DOHH2 (cell line): ENCODE results near the gene CLCN7.

ENCODE experiments used
- H3F3A ChIP-seq: fragments of 200-600 bp; sonication (generic), shearing (Covaris generic); 2 replicates; pipeline ENCODE4 v1.6.0; 2016; ENCODE audit warnings: antibody characterized with exemption, mild to moderate bottlenecking; ENCODE audit not compliant: control insufficient read depth, insufficient read depth
- H3K27ac ChIP-seq: fragments of 200-600 bp; sonication (generic); 2 replicates; pipeline ENCODE4 v1.5.1; 2014; ENCODE audit warnings: low read depth, mild to moderate bottlenecking, low read length, moderate library complexity
- H3K27me3 ChIP-seq: fragments of 200-600 bp; sonication (generic); 2 replicates; pipeline ENCODE4 v1.6.1; 2014; ENCODE audit warnings: mild to moderate bottlenecking, low read length, mixed read lengths; ENCODE audit not compliant: control insufficient read depth
- H3K36me3 ChIP-seq: fragments of 200-600 bp; sonication (generic); 2 replicates; pipeline ENCODE4 v1.6.1; 2014; ENCODE audit warnings: mild to moderate bottlenecking, low read length, moderate library complexity, mixed read lengths; ENCODE audit not compliant: control insufficient read depth
- H3K4me1 ChIP-seq: fragments of 200-600 bp; sonication (generic); 2 replicates; pipeline ENCODE4 v1.6.1; 2014; ENCODE audit warnings: mild to moderate bottlenecking, low read length, mixed read lengths; ENCODE audit not compliant: control insufficient read depth
- H3K4me2 ChIP-seq: fragments of 200-600 bp; sonication (generic); 2 replicates; pipeline ENCODE4 v1.6.0; 2014; ENCODE audit warnings: mild to moderate bottlenecking, low read length, moderate library complexity
- H3K4me3 ChIP-seq: fragments of 200-600 bp; sonication (generic); 2 replicates; pipeline ENCODE4 v1.5.1; 2014; ENCODE audit warnings: mild to moderate bottlenecking, low read length, mixed read lengths
- H3K79me2 ChIP-seq: fragments of 200-600 bp; sonication (generic); 2 replicates; pipeline ENCODE4 v1.6.1; 2014; ENCODE audit warnings: mild to moderate bottlenecking, low read length, mixed read lengths; ENCODE audit not compliant: control insufficient read depth
- H3K9me2 ChIP-seq: fragments of 200-600 bp; sonication (generic); replicated peaks from 2 replicates; pipeline ENCODE4 v1.6.1; 2014; ENCODE audit warnings: mild to moderate bottlenecking, low read length, mixed read lengths; ENCODE audit not compliant: control insufficient read depth
- H3K9me3 ChIP-seq: fragments of 200-600 bp; sonication (generic); 2 replicates; pipeline ENCODE4 v1.6.1; 2014; ENCODE audit warnings: antibody characterized with exemption, low read length, mixed read lengths; ENCODE audit not compliant: control insufficient read depth, insufficient read depth
- H4K20me1 ChIP-seq: fragments of 200-600 bp; sonication (generic); 2 replicates; pipeline ENCODE4 v1.6.0; 2014; ENCODE audit warnings: low read depth, mild to moderate bottlenecking, antibody characterized with exemption, low read length, moderate library complexity; ENCODE audit not compliant: control insufficient read depth, insufficient read depth
- EZH2phosphoT487 ChIP-seq: fragments of 200-600 bp; sonication (generic); IDR thresholded peaks from 2 replicates; pipeline ENCODE4 v1.6.1; 2017; ENCODE audit warnings: borderline replicate concordance, mild to moderate bottlenecking, antibody characterized with exemption, low read length, moderate library complexity, mixed read lengths
- TF ChIP-seq, protein P1 (sequence below): fragments of 200-600 bp; sonication (generic); IDR thresholded peaks from one replicate; pipeline ENCODE4 v1.5.1; 2014; ENCODE audit warnings: antibody characterized with exemption, mild to moderate bottlenecking, low read depth, low read length; ENCODE audit not compliant: poor library complexity, severe bottlenecking

The CLCN7 gene

DNA sequence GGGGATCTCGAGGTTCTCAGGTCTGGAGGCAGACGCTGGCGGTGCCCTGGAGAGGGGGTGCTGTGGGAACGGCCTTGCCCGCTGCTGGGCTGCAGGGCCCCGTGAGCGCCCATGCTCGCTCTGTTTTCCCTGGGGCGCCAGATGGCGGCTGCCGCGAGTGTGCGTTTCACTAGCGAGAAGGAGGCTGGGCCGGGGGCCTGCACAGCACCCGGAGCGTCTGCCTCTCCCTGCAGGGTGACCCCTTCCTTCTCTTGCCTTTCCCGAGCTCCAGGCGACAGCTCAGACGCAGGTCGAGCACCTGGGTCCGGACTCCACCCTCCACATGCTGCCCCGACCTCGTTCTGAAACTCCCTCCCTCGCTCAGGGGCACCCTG is 21.0 kb upstream of the CLCN7 start:
- Histone ChIP-seq H3F3A (no peaks in the 10 kb centered on the region), H3K27ac (no peak overlapping the region), H3K79me2 (peaks cover 49% of the 10 kb centered on the region), H4K20me1 (no peaks in the 10 kb centered on the region), H3K27me3 (no peaks in the 10 kb centered on the region), H3K9me2 (no peaks in the 10 kb centered on the region), H3K4me2 (no peak overlapping the region), H3K4me3 (no peak overlapping the region), H3K4me1 (peaks cover 21% of the 10 kb centered on the region), H3K36me3 (peaks cover 59% of the 10 kb centered on the region), H3K9me3 (no peaks in the 10 kb centered on the region)
- TF ChIP-seq, protein P1, sequence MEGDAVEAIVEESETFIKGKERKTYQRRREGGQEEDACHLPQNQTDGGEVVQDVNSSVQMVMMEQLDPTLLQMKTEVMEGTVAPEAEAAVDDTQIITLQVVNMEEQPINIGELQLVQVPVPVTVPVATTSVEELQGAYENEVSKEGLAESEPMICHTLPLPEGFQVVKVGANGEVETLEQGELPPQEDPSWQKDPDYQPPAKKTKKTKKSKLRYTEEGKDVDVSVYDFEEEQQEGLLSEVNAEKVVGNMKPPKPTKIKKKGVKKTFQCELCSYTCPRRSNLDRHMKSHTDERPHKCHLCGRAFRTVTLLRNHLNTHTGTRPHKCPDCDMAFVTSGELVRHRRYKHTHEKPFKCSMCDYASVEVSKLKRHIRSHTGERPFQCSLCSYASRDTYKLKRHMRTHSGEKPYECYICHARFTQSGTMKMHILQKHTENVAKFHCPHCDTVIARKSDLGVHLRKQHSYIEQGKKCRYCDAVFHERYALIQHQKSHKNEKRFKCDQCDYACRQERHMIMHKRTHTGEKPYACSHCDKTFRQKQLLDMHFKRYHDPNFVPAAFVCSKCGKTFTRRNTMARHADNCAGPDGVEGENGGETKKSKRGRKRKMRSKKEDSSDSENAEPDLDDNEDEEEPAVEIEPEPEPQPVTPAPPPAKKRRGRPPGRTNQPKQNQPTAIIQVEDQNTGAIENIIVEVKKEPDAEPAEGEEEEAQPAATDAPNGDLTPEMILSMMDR, result no peak
- TF ChIP-seq EZH2phosphoT487, result no peak

GRCh38 chr16:1495211-1495888 is 20.5 kb upstream of the CLCN7 start:
- Histone ChIP-seq H3K36me3 (peaks cover 54% of the 10 kb centered on the region), H3K4me1 (peaks cover 21% of the 10 kb centered on the region), H3K9me3 (no peaks in the 10 kb centered on the region), H3K9me2 (no peaks in the 10 kb centered on the region), H4K20me1 (no peaks in the 10 kb centered on the region), H3K79me2 (peaks cover 49% of the 10 kb centered on the region), H3F3A (no peaks in the 10 kb centered on the region), H3K4me2 (peak overlapping the region; percentile 68; the same call in 1 of the 2 replicates), H3K27me3 (no peaks in the 10 kb centered on the region), H3K27ac (no peak overlapping the region), H3K4me3 (no peak overlapping the region)
- TF ChIP-seq, protein P1, result no peak
- no peak for TF ChIP-seq EZH2phosphoT487

DNA sequence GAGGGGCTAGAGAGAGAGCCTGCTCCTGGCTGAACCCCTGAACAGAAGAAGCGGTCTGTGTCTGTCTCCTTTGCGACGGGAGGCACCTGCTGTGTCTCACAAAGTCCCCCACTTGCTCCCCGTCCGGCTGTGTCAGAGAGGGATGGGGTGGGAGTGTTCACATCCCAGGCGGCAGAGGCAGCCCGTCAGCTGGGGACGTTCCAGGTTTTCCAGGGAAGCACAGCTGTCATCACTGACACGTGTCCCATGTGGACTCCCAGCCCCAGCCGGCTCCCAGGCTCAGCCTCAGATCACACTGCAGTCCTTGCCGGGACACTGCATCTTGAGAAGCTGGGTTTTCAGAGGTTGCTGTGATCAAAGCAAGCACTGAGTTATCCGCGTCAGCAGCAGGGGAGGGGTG is 19.9 kb upstream of the CLCN7 start:
- H3K4me3 ChIP-seq, result peak overlapping the region; percentile 86
- H3F3A ChIP-seq, result no peaks in the 10 kb centered on the region
- H4K20me1 ChIP-seq, result no peaks in the 10 kb centered on the region
- no peak overlapping the region for H3K27ac ChIP-seq
- H3K36me3 ChIP-seq, result peaks cover 48% of the 10 kb centered on the region
- TF ChIP-seq, protein P1, result no peak
- TF ChIP-seq EZH2phosphoT487, result no peak
- H3K4me1 ChIP-seq, result peaks cover 21% of the 10 kb centered on the region
- no peaks in the 10 kb centered on the region for H3K9me3 ChIP-seq
- no peaks in the 10 kb centered on the region for H3K27me3 ChIP-seq
- H3K79me2 ChIP-seq, result peaks cover 49% of the 10 kb centered on the region
- no peaks in the 10 kb centered on the region for H3K9me2 ChIP-seq
- H3K4me2 ChIP-seq, result peak overlapping the region; percentile 68
